D721Med (cell line): Measurements from ENCODE around the gene LRRN2.
"Not testable (repeated sequence)": the region's sequence is repeated elsewhere in the genome, so short reads cannot be mapped to it uniquely, and the experiment has no call there.

ENCODE experiments used
- DNase-seq: peaks from one replicate; pipeline ENCODE4 v3.0.0; 2011; ENCODE audit warnings: low spot score; ENCODE audit not compliant: insufficient read length
- FAIRE-seq: peaks from 2 replicates; lab custom pipeline; 2011; peaks lifted over from hg19 to GRCh38; lab: Jason Lieb, UNC
- CTCF ChIP-seq: IDR thresholded peaks from 2 replicates; pipeline ENCODE4 v1.5.1; 2012; ENCODE audit warnings: mild to moderate bottlenecking, control low read depth; ENCODE audit not compliant: insufficient read depth; ENCODE audit errors: missing control alignments

The LRRN2 gene

GRCh38 chr1:204701229-204701628, 15.7 kb upstream of the LRRN2 start:
- DNase-seq (no peak), FAIRE-seq (no peak)
- TF ChIP-seq CTCF: no peak

GRCh38 chr1:204697893-204698292, 12.4 kb upstream of the LRRN2 start:
- TF ChIP-seq CTCF: no peak
- no peak for DNase-seq
- FAIRE-seq: no peak

GRCh38 chr1:204696606-204697005, 11.1 kb upstream of the LRRN2 start:
- DNase-seq: no peak
- TF ChIP-seq CTCF: no peak
- FAIRE-seq: no peak

- FAIRE-seq: no peak
- no peak for TF ChIP-seq CTCF
These were observed 10.2 kb upstream of the LRRN2 start for GRCh38 chr1:204695692-204696091.

GRCh38 chr1:204694145-204694544, 8.6 kb upstream of the LRRN2 start:
- DNase-seq (no peak), FAIRE-seq (no peak)
- no peak for TF ChIP-seq CTCF

More at GRCh38 chr1:204695692-204696091, 10.2 kb upstream of the LRRN2 start:
- no peak for DNase-seq

GRCh38 chr1:204692841-204693356, 7.4 kb upstream of the LRRN2 start:
- FAIRE-seq (no peak), DNase-seq (no peak)
- no peak for TF ChIP-seq CTCF

GRCh38 chr1:204692325-204692840, 6.8 kb upstream of the LRRN2 start:
- no peak for FAIRE-seq
- DNase-seq: no peak
- TF ChIP-seq CTCF: peak; percentile 29

GRCh38 chr1:204691328-204691730, 5.8 kb upstream of the LRRN2 start:
- not testable (repeated sequence) for DNase-seq, FAIRE-seq
